ENCODE data around the gene ABR. TPM values are rescaled to one million over a fixed set of nuclear protein-coding genes. Genes with fewer than 3 reads are reported as not detected.

ABR gene
- total RNA-seq, 1 donor from 2014 or later, result 110 TPM

DNA sequence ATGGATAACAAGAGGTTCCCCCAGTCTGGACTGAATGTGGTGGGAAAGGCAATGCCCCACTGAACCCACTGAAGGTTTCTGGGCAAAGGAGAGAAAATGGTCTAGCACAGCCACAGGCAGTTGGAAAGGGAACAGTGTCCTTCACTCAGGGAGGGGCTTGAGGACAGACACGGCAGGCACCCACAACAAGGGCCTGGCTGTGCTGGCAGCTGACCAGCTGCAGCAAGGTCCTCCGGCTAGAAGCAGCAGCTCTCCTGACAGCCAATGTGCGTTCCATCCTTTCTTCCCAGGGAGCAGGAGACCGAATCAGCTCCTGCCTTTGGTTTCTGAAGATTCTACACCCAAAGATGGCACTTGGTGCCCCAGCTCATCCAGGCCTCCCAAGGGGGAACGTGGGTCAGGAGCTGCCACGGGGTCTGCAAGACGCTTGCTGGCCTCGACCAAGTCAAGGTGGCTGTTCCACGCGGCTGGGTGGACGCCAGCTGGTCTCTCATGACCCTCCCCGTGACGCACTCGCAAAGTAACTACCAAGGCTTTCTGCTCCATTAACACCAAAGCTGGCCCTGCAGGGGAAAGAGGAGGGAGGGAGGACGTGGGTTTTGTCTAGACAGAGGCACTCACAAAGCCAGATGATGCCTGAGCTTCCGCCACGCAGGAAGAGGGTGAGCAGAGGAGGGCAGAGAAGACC is 11.1 kb downstream of the ABR start:
- TF ChIP-seq, protein P1, sequence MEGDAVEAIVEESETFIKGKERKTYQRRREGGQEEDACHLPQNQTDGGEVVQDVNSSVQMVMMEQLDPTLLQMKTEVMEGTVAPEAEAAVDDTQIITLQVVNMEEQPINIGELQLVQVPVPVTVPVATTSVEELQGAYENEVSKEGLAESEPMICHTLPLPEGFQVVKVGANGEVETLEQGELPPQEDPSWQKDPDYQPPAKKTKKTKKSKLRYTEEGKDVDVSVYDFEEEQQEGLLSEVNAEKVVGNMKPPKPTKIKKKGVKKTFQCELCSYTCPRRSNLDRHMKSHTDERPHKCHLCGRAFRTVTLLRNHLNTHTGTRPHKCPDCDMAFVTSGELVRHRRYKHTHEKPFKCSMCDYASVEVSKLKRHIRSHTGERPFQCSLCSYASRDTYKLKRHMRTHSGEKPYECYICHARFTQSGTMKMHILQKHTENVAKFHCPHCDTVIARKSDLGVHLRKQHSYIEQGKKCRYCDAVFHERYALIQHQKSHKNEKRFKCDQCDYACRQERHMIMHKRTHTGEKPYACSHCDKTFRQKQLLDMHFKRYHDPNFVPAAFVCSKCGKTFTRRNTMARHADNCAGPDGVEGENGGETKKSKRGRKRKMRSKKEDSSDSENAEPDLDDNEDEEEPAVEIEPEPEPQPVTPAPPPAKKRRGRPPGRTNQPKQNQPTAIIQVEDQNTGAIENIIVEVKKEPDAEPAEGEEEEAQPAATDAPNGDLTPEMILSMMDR (IDR thresholded peaks at IDR 0.05), result no peak
- Mint-ChIP-seq H3K4me1 (ENCODE audit: unreplicated experiment) (peaks cover 2% of the 10 kb centered on the region), H3K9me3 (ENCODE audit: unreplicated experiment) (no peaks in the 10 kb centered on the region), H3K27me3 (ENCODE audit: unreplicated experiment) (no peaks in the 10 kb centered on the region), H3K27ac (ENCODE audit: unreplicated experiment) (no peak overlapping the region), H3K36me3 (ENCODE audit: unreplicated experiment) (peaks cover 11% of the 10 kb centered on the region), H3K4me3 (ENCODE audit: unreplicated experiment) (no peak overlapping the region)
- DNase-seq (ENCODE audit: extremely low spot score, unreplicated experiment), result no peak

DNA sequence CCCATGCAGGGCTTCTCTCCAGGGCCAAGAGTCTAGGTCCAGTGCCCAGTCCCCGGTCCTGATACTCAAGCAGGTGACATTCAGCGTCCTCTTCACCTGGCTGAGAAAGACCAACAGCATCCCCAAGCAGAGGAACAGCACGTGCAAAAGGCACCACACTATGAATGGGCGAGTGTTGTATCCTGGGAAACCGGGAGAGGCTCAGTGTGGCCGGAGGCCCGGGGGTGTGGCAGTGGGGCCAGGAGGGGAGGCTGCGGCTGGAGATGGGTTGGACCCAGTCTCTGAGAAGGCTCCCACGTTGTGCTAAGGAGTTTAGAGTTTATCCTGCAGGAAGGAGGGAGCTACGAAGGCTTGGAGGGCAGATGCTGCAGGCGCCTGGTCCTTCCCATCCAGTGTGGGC is 13.5 kb downstream of the ABR start:
- TF ChIP-seq, protein P1 (IDR thresholded peaks at IDR 0.05), result no peak
- H3K4me3 Mint-ChIP-seq (ENCODE audit: unreplicated experiment), result no peak overlapping the region
- no peak overlapping the region for H3K27ac Mint-ChIP-seq (ENCODE audit: unreplicated experiment)

DNA sequence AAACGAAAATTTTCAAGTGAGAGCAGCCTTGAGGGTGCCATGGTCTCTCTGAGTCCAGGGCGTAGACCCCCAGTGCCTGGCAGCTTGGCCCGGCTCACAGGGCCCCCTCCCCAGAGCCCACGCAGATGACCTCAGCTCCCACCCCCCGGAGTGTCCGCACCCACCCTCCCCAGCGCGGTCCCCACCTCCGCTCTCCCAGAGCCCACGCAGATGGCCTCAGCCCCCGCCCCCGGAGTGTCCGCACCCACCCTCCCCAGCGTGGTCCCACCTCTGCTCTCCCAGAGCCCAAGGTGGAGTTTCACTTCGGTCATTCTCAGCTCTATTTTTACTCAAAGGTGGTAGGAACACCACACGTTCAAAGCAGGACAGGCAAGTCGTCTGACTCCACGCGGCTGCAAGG is 13.9 kb downstream of the ABR start:
- H3K4me3 Mint-ChIP-seq (ENCODE audit: unreplicated experiment), result no peak overlapping the region
- no peaks in the 10 kb centered on the region for H3K27me3 Mint-ChIP-seq (ENCODE audit: unreplicated experiment)
- peaks cover 7% of the 10 kb centered on the region for H3K36me3 Mint-ChIP-seq (ENCODE audit: unreplicated experiment)
- no peak overlapping the region for H3K27ac Mint-ChIP-seq (ENCODE audit: unreplicated experiment)
- TF ChIP-seq, protein P1 (IDR thresholded peaks at IDR 0.05), result no peak
- H3K4me1 Mint-ChIP-seq (ENCODE audit: unreplicated experiment), result no peaks in the 10 kb centered on the region
- DNase-seq (ENCODE audit: extremely low spot score, unreplicated experiment), result no peak
- H3K9me3 Mint-ChIP-seq (ENCODE audit: unreplicated experiment), result no peaks in the 10 kb centered on the region

More for the DNA sequence above, 13.5 kb downstream of the ABR start:
- Mint-ChIP-seq H3K9me3 (ENCODE audit: unreplicated experiment) (no peaks in the 10 kb centered on the region), H3K36me3 (ENCODE audit: unreplicated experiment) (peaks cover 10% of the 10 kb centered on the region), H3K27me3 (ENCODE audit: unreplicated experiment) (no peaks in the 10 kb centered on the region), H3K4me1 (ENCODE audit: unreplicated experiment) (no peaks in the 10 kb centered on the region)
- no peak for DNase-seq (ENCODE audit: extremely low spot score, unreplicated experiment)

DNA sequence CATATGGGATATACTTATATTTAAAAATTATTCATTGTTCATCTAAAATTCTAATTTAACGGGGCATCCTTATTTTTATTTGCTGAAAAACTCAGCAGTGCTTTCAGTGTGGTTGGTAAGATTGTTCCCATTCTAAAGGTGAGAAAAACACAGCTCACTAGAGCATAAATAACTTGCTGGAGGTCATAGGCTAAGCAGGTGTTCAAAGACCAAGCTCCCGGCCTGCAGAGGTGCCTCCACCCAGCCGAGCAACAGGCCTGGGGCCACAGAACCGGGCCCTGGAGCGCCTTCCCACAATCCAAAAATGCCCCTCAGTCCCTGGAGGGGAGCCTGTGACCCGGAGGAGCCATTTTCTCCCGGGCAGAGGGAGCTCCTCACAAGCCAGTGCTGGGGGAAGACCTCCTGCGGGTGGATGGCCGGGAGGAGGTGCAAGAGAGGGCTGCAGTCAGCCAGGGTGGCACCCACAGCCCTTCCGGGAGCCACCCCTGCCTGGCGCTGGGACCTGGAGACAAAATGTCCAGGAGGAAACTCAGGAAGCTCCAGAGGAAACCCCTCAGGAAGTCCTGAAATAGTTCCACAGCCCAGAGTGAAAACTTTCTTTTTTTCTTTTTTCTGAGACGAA is 14.7 kb downstream of the ABR start:
- Mint-ChIP-seq H3K27ac (ENCODE audit: unreplicated experiment) (no peak overlapping the region), H3K4me1 (ENCODE audit: unreplicated experiment) (no peaks in the 10 kb centered on the region), H3K36me3 (ENCODE audit: unreplicated experiment) (peaks cover 5% of the 10 kb centered on the region), H3K9me3 (ENCODE audit: unreplicated experiment) (no peaks in the 10 kb centered on the region), H3K4me3 (ENCODE audit: unreplicated experiment) (no peak overlapping the region), H3K27me3 (ENCODE audit: unreplicated experiment) (no peaks in the 10 kb centered on the region)
- TF ChIP-seq, protein P1 (IDR thresholded peaks at IDR 0.05), result no peak
- DNase-seq (ENCODE audit: extremely low spot score, unreplicated experiment), result no peak

DNA sequence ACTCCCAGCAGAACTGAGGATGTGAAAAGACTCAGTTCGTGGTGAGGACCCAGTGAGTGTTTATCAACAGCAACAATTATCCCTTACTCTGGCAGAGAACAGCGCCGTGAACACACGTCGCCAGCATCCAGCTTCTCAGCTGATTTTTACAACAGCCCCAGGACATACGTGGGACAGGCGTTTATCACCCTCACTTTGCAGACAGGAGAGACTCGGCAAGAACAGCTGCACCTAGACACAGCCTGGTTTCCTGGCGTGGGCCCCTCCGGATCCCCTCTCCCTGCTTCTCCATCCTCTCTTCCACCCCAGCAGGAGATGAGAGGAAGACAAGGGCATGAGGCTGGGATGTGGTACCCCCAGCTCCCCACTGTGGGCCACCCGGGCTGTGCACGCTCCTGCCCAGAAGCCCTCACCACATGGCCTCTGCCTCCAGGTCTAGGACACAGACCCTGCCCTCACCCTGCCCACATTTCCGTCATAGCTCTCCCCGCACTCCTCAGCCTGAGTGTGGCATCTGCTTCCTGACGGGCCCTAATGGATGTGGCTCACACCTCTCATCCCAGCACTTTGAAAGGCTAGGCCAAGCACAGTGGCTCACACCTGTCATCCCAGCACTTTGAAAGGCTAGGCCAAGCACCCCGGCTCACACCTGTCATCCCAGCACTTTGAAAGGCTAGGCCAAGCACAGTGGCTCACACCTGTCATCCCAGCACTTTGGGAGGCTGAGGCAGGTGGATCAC is 17.5 kb downstream of the ABR start:
- no peaks in the 10 kb centered on the region for H3K27me3 Mint-ChIP-seq (ENCODE audit: unreplicated experiment)
- no peaks in the 10 kb centered on the region for H3K9me3 Mint-ChIP-seq (ENCODE audit: unreplicated experiment)
- H3K27ac Mint-ChIP-seq (ENCODE audit: unreplicated experiment), result no peak overlapping the region
- H3K36me3 Mint-ChIP-seq (ENCODE audit: unreplicated experiment), result peaks cover 4% of the 10 kb centered on the region
- no peaks in the 10 kb centered on the region for H3K4me1 Mint-ChIP-seq (ENCODE audit: unreplicated experiment)
- no peak overlapping the region for H3K4me3 Mint-ChIP-seq (ENCODE audit: unreplicated experiment)
- no peak for DNase-seq (ENCODE audit: extremely low spot score, unreplicated experiment)
- TF ChIP-seq, protein P1 (IDR thresholded peaks at IDR 0.05), result no peak

All from osteocyte (in vitro differentiated cells).